ENCODE measurements around the gene GAPVD1.
A peak's percentile ranks its signal among the peaks of the same experiment; 100 is the strongest.
"Not testable (repeated sequence)": the region's sequence is repeated elsewhere in the genome, so short reads cannot be mapped to it uniquely, and the experiment has no call there.

GAPVD1 gene

GRCh38 chr9:125261501-125262293, at the start of gene GAPVD1:
TSS of gene GAPVD1 (plus strand) at chr9:125261826. CDS start at chr9:125298922, 37,096 bp downstream.
- peak within 1 kb of the TSS; percentile 86 for H3K9ac ChIP-seq (ENCODE audit: insufficient read length)
- H3K36me3 ChIP-seq (ENCODE audit: insufficient read depth, low read length) = peaks cover 8% of the 10 kb centered on the region; the same call in 1 of the 2 replicates
- no peak within 1 kb of the TSS for H3K27ac ChIP-seq
- no peak for DNase-seq (ENCODE audit: low read depth, low spot score)
- TF ChIP-seq POLR2AphosphoS5 (IDR thresholded peaks at IDR 0.05; ENCODE audit: borderline replicate concordance, low read depth, low read length) (peak; percentile 76), FOXP2 (optimal IDR thresholded peaks at IDR 0.05; ENCODE audit: control extremely low read depth, extremely low read length, insufficient read depth) (no peak)
- H3K9me3 ChIP-seq (ENCODE audit: low read depth, low read length) = no peaks in the 10 kb centered on the region
- H3K4me3 ChIP-seq = peak within 1 kb of the TSS; percentile 86

GRCh38 chr9:125214186-125214585, 47.4 kb upstream of the GAPVD1 start:
- Histone ChIP-seq H3K9me3 (ENCODE audit: low read depth, low read length) (no peaks in the 10 kb centered on the region), H3K36me3 (ENCODE audit: insufficient read depth, low read length) (peaks cover 6% of the 10 kb centered on the region), H3K27ac (no peak overlapping the region), H3K9ac (ENCODE audit: insufficient read length) (no peak overlapping the region), H3K4me3 (no peak overlapping the region)
- DNase-seq (ENCODE audit: low read depth, low spot score) = no peak
- TF ChIP-seq POLR2AphosphoS5 (IDR thresholded peaks at IDR 0.05; ENCODE audit: borderline replicate concordance, low read depth, low read length) (no peak), FOXP2 (optimal IDR thresholded peaks at IDR 0.05; ENCODE audit: control extremely low read depth, extremely low read length, insufficient read depth) (no peak), EZH2 (IDR thresholded peaks at IDR 0.05) (no peak)

- Histone ChIP-seq H3K36me3 (ENCODE audit: insufficient read depth, low read length) (peaks cover 10% of the 10 kb centered on the region; the same call in 1 of the 2 replicates), H3K9me3 (ENCODE audit: low read depth, low read length) (no peaks in the 10 kb centered on the region), H3K27ac (no peak overlapping the region), H3K9ac (ENCODE audit: insufficient read length) (no peak overlapping the region), H3K4me3 (no peak overlapping the region)
- DNase-seq (ENCODE audit: low read depth, low spot score) = no peak
- TF ChIP-seq EZH2 (IDR thresholded peaks at IDR 0.05) (no peak), POLR2AphosphoS5 (IDR thresholded peaks at IDR 0.05; ENCODE audit: borderline replicate concordance, low read depth, low read length) (no peak), FOXP2 (optimal IDR thresholded peaks at IDR 0.05; ENCODE audit: control extremely low read depth, extremely low read length, insufficient read depth) (no peak)
These were observed 43.0 kb upstream of the GAPVD1 start for GRCh38 chr9:125218621-125219020.

GRCh38 chr9:125224858-125225257, 36.8 kb upstream of the GAPVD1 start:
- peaks cover 10% of the 10 kb centered on the region; the same call in 1 of the 2 replicates for H3K36me3 ChIP-seq (ENCODE audit: insufficient read depth, low read length)
- H3K9ac ChIP-seq (ENCODE audit: insufficient read length); DNase-seq (ENCODE audit: low read depth, low spot score); H3K27ac ChIP-seq; H3K9me3 ChIP-seq (ENCODE audit: low read depth, low read length); H3K4me3 ChIP-seq: not testable (repeated sequence)

- peaks cover 4% of the 10 kb centered on the region; the same call in 1 of the 2 replicates for H3K36me3 ChIP-seq (ENCODE audit: insufficient read depth, low read length)
- no peaks in the 10 kb centered on the region for H3K9me3 ChIP-seq (ENCODE audit: low read depth, low read length)
- DNase-seq (ENCODE audit: low read depth, low spot score) = no peak
- H3K4me3 ChIP-seq = no peak overlapping the region
- H3K27ac ChIP-seq = no peak overlapping the region
- no peak overlapping the region for H3K9ac ChIP-seq (ENCODE audit: insufficient read length)
- no peak for TF ChIP-seq EZH2 (IDR thresholded peaks at IDR 0.05)
- TF ChIP-seq POLR2AphosphoS5 (IDR thresholded peaks at IDR 0.05; ENCODE audit: borderline replicate concordance, low read depth, low read length) = no peak
- no peak for TF ChIP-seq FOXP2 (optimal IDR thresholded peaks at IDR 0.05; ENCODE audit: control extremely low read depth, extremely low read length, insufficient read depth)
These were observed 33.9 kb upstream of the GAPVD1 start for GRCh38 chr9:125227761-125228160.

GRCh38 chr9:125233678-125234077, 27.9 kb upstream of the GAPVD1 start:
- Histone ChIP-seq H3K9me3 (ENCODE audit: low read depth, low read length) (no peaks in the 10 kb centered on the region), H3K36me3 (ENCODE audit: insufficient read depth, low read length) (peaks cover 49% of the 10 kb centered on the region), H3K9ac (ENCODE audit: insufficient read length) (no peak overlapping the region), H3K4me3 (no peak overlapping the region), H3K27ac (peak overlapping the region; percentile 67)
- DNase-seq (ENCODE audit: low read depth, low spot score) = no peak
- TF ChIP-seq EZH2 (IDR thresholded peaks at IDR 0.05) (no peak), FOXP2 (optimal IDR thresholded peaks at IDR 0.05; ENCODE audit: control extremely low read depth, extremely low read length, insufficient read depth) (no peak), POLR2AphosphoS5 (IDR thresholded peaks at IDR 0.05; ENCODE audit: borderline replicate concordance, low read depth, low read length) (no peak)

- not testable (repeated sequence) for H3K9ac ChIP-seq (ENCODE audit: insufficient read length); DNase-seq (ENCODE audit: low read depth, low spot score); H3K4me3 ChIP-seq; H3K9me3 ChIP-seq (ENCODE audit: low read depth, low read length)
- Histone ChIP-seq H3K36me3 (ENCODE audit: insufficient read depth, low read length) (peaks cover 54% of the 10 kb centered on the region), H3K27ac (peak overlapping the region; percentile 67)
These were observed 27.5 kb upstream of the GAPVD1 start for GRCh38 chr9:125234099-125234498.

GRCh38 chr9:125235804-125236519, 25.7 kb upstream of the GAPVD1 start:
- Histone ChIP-seq H3K9ac (ENCODE audit: insufficient read length) (no peak overlapping the region), H3K9me3 (ENCODE audit: low read depth, low read length) (no peaks in the 10 kb centered on the region), H3K36me3 (ENCODE audit: insufficient read depth, low read length) (peaks cover 69% of the 10 kb centered on the region), H3K4me3 (0 out of 2 replicates have a peak overlapping the region, but pooled peaks have one; percentile 1), H3K27ac (0 out of 2 replicates have a peak overlapping the region, but pooled peaks have one; percentile 31)
- TF ChIP-seq POLR2AphosphoS5 (IDR thresholded peaks at IDR 0.05; ENCODE audit: borderline replicate concordance, low read depth, low read length) (no peak), EZH2 (IDR thresholded peaks at IDR 0.05) (no peak), FOXP2 (optimal IDR thresholded peaks at IDR 0.05; ENCODE audit: control extremely low read depth, extremely low read length, insufficient read depth) (no peak)
- no peak for DNase-seq (ENCODE audit: low read depth, low spot score)

GRCh38 chr9:125236520-125237159, 25.0 kb upstream of the GAPVD1 start:
- H3K9me3 ChIP-seq (ENCODE audit: low read depth, low read length); DNase-seq (ENCODE audit: low read depth, low spot score); H3K9ac ChIP-seq (ENCODE audit: insufficient read length): not testable (repeated sequence)
- 0 out of 2 replicates have a peak overlapping the region, but pooled peaks have one; percentile 17 for H3K4me3 ChIP-seq
- 0 out of 2 replicates have a peak overlapping the region, but pooled peaks have one; percentile 31 for H3K27ac ChIP-seq
- H3K36me3 ChIP-seq (ENCODE audit: insufficient read depth, low read length) = peaks cover 69% of the 10 kb centered on the region

Measured in SK-N-MC (cell line).